Glutamatergic neuron (in vitro differentiated cells): Measurements from ENCODE around the gene ARHGAP24. TPM values are rescaled to one million over a fixed set of nuclear protein-coding genes. Genes with fewer than 3 reads are reported as not detected.

Experiments used
- DNase-seq: peaks from one replicate; pipeline ENCODE4 v3.0.0; 2022
- H3K27ac Mint-ChIP-seq: one replicate; pipeline ENCODE4 v1.8.0; 2020; ENCODE audit warnings: mild to moderate bottlenecking, mixed read lengths, inconsistent platforms; ENCODE audit not compliant: unreplicated experiment
- H3K27me3 Mint-ChIP-seq: one replicate; pipeline ENCODE4 v1.8.0; 2020; ENCODE audit warnings: mild to moderate bottlenecking, moderate library complexity, mixed read lengths, inconsistent platforms; ENCODE audit not compliant: unreplicated experiment
- H3K36me3 Mint-ChIP-seq: one replicate; pipeline ENCODE4 v1.8.0; 2020; ENCODE audit warnings: mild to moderate bottlenecking, mixed read lengths, inconsistent platforms; ENCODE audit not compliant: unreplicated experiment
- H3K4me1 Mint-ChIP-seq: one replicate; pipeline ENCODE4 v1.8.0; 2020; ENCODE audit warnings: mild to moderate bottlenecking, low read depth, mixed read lengths, inconsistent platforms; ENCODE audit not compliant: unreplicated experiment
- H3K4me3 Mint-ChIP-seq: one replicate; pipeline ENCODE4 v1.8.0; 2020; ENCODE audit warnings: mild to moderate bottlenecking, mixed read lengths, inconsistent platforms; ENCODE audit not compliant: unreplicated experiment
- H3K9me3 Mint-ChIP-seq: one replicate; pipeline ENCODE4 v1.8.0; 2020; ENCODE audit warnings: mild to moderate bottlenecking, moderate library complexity, mixed read lengths, inconsistent platforms; ENCODE audit not compliant: unreplicated experiment
- total RNA-seq: library from RNA; stranded (reverse); fragmentation: NEBNext Ultra II Directional; extraction: Animal tissue kit (Norgen Biotek cat#: 25700); gene quantifications from one replicate; pipeline ENCODE4 v1.2.1, GENCODE V29; 2021; ENCODE audit not compliant: unreplicated experiment
- TF ChIP-seq, protein P1 (sequence below): fragments of 200-600 bp; sonication (generic); IDR thresholded peaks from one replicate; pipeline ENCODE4 v1.5.0; 2021; ENCODE audit not compliant: partially characterized antibody, unreplicated experiment

The ARHGAP24 gene
- total RNA-seq, 1 donor from 2014 or later, result 1.6 TPM

DNA sequence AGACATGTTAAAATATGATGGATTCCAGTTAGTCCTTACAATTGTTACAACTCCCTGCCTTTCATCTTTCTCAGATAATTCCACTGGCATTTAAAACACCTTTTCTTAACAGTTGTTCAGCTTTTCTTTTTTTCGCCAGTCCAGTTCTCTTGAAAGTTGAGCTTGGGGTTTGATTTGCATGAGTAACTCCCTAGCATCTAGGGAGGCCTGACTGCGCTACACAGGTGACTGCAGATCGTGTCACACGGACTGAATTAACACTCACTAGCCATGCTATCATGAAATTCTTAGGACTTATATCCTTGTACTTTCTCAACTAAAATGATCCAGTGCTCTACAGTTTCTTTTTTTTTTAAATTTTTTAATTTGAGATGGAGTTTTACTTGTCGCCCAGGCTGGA lies 69.8 kb downstream of the ARHGAP24 start:
- TF ChIP-seq, protein P1, sequence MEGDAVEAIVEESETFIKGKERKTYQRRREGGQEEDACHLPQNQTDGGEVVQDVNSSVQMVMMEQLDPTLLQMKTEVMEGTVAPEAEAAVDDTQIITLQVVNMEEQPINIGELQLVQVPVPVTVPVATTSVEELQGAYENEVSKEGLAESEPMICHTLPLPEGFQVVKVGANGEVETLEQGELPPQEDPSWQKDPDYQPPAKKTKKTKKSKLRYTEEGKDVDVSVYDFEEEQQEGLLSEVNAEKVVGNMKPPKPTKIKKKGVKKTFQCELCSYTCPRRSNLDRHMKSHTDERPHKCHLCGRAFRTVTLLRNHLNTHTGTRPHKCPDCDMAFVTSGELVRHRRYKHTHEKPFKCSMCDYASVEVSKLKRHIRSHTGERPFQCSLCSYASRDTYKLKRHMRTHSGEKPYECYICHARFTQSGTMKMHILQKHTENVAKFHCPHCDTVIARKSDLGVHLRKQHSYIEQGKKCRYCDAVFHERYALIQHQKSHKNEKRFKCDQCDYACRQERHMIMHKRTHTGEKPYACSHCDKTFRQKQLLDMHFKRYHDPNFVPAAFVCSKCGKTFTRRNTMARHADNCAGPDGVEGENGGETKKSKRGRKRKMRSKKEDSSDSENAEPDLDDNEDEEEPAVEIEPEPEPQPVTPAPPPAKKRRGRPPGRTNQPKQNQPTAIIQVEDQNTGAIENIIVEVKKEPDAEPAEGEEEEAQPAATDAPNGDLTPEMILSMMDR, result no peak
- no peak for DNase-seq
- H3K4me3 Mint-ChIP-seq, result no peak overlapping the region
- H3K27me3 Mint-ChIP-seq, result no peaks in the 10 kb centered on the region
- no peaks in the 10 kb centered on the region for H3K36me3 Mint-ChIP-seq
- no peaks in the 10 kb centered on the region for H3K9me3 Mint-ChIP-seq
- no peaks in the 10 kb centered on the region for H3K4me1 Mint-ChIP-seq
- H3K27ac Mint-ChIP-seq, result no peak overlapping the region

DNA sequence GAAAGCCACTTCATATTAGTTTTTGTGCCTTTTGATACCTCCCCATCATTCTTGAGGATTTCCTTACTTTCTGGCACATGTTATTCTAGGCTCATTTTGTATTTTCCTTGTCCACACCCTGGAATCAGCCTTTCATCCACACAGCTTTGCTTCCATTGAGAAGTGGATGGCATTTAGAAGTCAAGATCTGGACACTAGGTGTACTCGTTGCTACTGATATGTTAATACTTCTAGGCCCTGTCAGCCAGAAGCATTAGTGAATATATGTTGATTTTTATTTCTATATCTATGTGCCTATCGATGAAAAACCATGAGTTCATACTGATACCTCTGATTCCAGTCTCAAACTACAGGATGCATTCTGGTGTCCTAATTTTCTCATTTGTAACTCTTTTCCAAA lies 73.2 kb downstream of the ARHGAP24 start:
- no peak for DNase-seq
- TF ChIP-seq, protein P1, result no peak
- H3K36me3 Mint-ChIP-seq, result no peaks in the 10 kb centered on the region
- H3K4me1 Mint-ChIP-seq, result no peaks in the 10 kb centered on the region
- H3K27me3 Mint-ChIP-seq, result no peaks in the 10 kb centered on the region
- no peaks in the 10 kb centered on the region for H3K9me3 Mint-ChIP-seq
- no peak overlapping the region for H3K27ac Mint-ChIP-seq
- no peak overlapping the region for H3K4me3 Mint-ChIP-seq

DNA sequence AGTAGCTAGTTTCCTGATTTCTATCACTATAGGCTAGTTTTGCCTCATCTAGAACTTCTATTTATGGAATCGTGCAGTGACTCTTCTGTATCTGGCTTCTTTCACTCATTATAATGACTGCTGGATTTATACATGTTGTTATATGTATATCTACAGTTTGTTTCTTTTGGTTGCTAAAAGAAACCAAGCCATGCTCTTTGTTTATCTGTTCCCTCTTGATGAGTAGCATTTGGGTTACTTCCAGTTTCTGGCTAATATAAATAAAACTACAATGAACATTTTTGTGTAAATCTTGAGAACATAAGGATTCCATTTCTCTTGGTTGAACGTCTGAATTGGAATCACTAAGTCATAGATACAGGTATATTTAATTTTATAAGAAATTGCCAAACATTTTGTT lies 73.9 kb downstream of the ARHGAP24 start:
- no peak overlapping the region for H3K4me3 Mint-ChIP-seq
- no peaks in the 10 kb centered on the region for H3K9me3 Mint-ChIP-seq
- H3K27ac Mint-ChIP-seq, result no peak overlapping the region
- no peak for DNase-seq
- H3K36me3 Mint-ChIP-seq, result peaks cover 2% of the 10 kb centered on the region
- H3K4me1 Mint-ChIP-seq, result no peaks in the 10 kb centered on the region
- no peaks in the 10 kb centered on the region for H3K27me3 Mint-ChIP-seq
- TF ChIP-seq, protein P1, result no peak

DNA sequence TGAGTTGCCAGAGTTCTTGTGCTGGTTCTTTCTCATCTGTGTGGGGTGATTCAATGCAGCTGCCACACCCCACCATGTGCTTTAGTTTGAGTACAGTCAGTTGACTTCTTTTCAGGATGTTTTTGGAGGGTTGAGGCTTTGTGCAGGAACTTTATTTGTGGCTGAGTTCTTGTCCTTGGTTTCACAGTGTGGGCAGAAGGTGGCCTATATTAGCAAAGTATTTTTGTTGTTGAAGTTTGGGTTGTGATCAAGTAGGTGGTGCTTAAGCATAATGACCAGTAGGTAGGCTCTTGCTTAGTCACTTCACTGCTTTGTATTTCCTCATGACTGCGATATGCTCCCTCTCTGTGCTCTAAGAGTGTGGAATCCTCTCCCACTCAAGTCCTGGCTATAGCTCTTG lies 80.3 kb downstream of the ARHGAP24 start:
- Mint-ChIP-seq H3K4me1 (no peaks in the 10 kb centered on the region), H3K27ac (no peak overlapping the region), H3K27me3 (peaks cover 2% of the 10 kb centered on the region), H3K36me3 (peaks cover 6% of the 10 kb centered on the region), H3K4me3 (no peak overlapping the region), H3K9me3 (peaks cover 2% of the 10 kb centered on the region)
- TF ChIP-seq, protein P1, result no peak
- no peak for DNase-seq

DNA sequence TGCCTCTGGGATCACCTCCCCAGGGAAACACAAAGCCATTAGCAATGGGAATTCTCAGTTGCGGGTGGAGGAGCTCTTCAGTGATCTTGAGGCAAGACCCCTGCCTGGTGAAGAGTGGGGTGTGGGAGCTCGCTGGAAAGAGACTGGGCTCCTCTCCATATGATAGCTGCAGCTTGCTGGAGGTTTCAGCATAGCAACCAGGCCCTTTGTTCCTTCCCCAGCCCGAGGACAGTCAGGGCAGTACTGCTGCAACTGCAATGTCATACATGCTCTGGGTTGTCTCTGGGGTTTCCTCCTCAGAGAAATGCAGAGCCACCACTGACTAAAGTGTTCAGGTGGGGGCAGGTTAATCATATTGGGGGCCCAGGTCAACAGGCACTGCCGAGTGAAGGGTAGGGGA lies 81.3 kb downstream of the ARHGAP24 start:
- no peak overlapping the region for H3K4me3 Mint-ChIP-seq
- peaks cover 6% of the 10 kb centered on the region for H3K36me3 Mint-ChIP-seq
- no peaks in the 10 kb centered on the region for H3K4me1 Mint-ChIP-seq
- no peak for DNase-seq
- H3K9me3 Mint-ChIP-seq, result peaks cover 2% of the 10 kb centered on the region
- peaks cover 2% of the 10 kb centered on the region for H3K27me3 Mint-ChIP-seq
- no peak overlapping the region for H3K27ac Mint-ChIP-seq
- TF ChIP-seq, protein P1, result no peak
